ENCODE measurements around the gene MYLK4.

- TF ChIP-seq EP300 (IDR thresholded peaks at IDR 0.05) = no peak
- TF ChIP-seq, protein P1, sequence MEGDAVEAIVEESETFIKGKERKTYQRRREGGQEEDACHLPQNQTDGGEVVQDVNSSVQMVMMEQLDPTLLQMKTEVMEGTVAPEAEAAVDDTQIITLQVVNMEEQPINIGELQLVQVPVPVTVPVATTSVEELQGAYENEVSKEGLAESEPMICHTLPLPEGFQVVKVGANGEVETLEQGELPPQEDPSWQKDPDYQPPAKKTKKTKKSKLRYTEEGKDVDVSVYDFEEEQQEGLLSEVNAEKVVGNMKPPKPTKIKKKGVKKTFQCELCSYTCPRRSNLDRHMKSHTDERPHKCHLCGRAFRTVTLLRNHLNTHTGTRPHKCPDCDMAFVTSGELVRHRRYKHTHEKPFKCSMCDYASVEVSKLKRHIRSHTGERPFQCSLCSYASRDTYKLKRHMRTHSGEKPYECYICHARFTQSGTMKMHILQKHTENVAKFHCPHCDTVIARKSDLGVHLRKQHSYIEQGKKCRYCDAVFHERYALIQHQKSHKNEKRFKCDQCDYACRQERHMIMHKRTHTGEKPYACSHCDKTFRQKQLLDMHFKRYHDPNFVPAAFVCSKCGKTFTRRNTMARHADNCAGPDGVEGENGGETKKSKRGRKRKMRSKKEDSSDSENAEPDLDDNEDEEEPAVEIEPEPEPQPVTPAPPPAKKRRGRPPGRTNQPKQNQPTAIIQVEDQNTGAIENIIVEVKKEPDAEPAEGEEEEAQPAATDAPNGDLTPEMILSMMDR (IDR thresholded peaks at IDR 0.05) = no peak
These were observed 104.4 kb downstream of the MYLK4 start for GRCh38 chr6:2646346-2646745.
